ENCODE data around the gene UTS2B.
A peak's percentile ranks its signal among the peaks of the same experiment; 100 is the strongest.

UTS2B gene

GRCh38 chr3:191238321-191238817 is 92.0 kb downstream of the UTS2B start:
- H3K4me3 ChIP-seq (replicated peaks; ENCODE audit: low read depth, low read length) = no peak overlapping the region
- TF ChIP-seq, protein P1, sequence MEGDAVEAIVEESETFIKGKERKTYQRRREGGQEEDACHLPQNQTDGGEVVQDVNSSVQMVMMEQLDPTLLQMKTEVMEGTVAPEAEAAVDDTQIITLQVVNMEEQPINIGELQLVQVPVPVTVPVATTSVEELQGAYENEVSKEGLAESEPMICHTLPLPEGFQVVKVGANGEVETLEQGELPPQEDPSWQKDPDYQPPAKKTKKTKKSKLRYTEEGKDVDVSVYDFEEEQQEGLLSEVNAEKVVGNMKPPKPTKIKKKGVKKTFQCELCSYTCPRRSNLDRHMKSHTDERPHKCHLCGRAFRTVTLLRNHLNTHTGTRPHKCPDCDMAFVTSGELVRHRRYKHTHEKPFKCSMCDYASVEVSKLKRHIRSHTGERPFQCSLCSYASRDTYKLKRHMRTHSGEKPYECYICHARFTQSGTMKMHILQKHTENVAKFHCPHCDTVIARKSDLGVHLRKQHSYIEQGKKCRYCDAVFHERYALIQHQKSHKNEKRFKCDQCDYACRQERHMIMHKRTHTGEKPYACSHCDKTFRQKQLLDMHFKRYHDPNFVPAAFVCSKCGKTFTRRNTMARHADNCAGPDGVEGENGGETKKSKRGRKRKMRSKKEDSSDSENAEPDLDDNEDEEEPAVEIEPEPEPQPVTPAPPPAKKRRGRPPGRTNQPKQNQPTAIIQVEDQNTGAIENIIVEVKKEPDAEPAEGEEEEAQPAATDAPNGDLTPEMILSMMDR (IDR thresholded peaks at IDR 0.05; ENCODE audit: low read depth, low read length, missing control alignments) = no peak
- no peak for DNase-seq (ENCODE audit: extremely low read depth, low read depth)

DNA sequence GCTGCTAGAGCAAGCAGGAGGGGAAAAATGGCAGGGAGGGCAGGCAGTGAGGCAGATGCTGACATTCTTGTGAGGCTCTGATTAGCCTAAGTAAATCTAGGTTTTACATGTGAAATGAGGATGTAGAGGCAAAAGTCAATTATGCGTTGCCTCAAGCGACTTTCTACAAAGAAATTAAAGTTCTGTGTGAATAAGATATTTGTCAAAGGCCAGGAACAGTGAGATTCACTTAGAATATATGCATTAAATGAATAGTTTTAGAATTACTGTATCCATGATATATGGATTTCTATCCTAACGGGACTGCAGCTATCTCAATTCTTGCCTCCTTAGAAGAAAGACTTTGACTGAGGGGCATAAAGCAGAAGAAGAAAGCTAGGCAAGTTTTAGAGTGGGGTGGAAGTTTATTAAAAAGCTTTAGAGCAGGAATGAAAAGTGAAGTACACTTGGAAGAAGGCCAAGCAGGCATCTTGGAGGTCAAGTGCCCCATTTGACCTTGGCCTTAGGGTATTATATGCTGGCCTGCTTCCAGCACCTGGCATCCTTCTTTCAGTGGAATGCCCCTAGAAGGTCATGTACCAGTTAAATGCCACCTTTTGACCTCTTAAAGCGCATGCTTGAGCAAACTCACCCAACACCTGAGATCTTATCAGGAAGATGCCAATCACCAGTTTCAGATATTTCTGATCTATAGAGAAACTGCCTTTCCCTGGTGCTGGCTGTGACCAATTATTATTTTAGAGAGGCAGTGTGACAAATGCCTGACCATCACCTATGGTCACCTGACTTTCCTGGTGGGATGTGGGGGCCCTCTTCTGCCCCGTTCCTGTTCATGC is 93.1 kb downstream of the UTS2B start:
- DNase-seq (ENCODE audit: extremely low read depth, low read depth) = no peak
- no peak overlapping the region for H3K4me3 ChIP-seq (replicated peaks; ENCODE audit: low read depth, low read length)
- TF ChIP-seq, protein P1 (IDR thresholded peaks at IDR 0.05; ENCODE audit: low read depth, low read length, missing control alignments) = no peak

- DNase-seq (ENCODE audit: extremely low read depth, low read depth) = peak; percentile 12
- TF ChIP-seq, protein P1 (IDR thresholded peaks at IDR 0.05; ENCODE audit: low read depth, low read length, missing control alignments) = no peak
- H3K4me3 ChIP-seq (replicated peaks; ENCODE audit: low read depth, low read length) = no peak overlapping the region
Measured at GRCh38 chr3:191236646-191237045, 93.7 kb downstream of the UTS2B start.

GRCh38 chr3:191235331-191236314 is 94.7 kb downstream of the UTS2B start:
- H3K4me3 ChIP-seq (replicated peaks; ENCODE audit: low read depth, low read length) = no peak overlapping the region
- DNase-seq (ENCODE audit: extremely low read depth, low read depth) = peak; percentile 37
- TF ChIP-seq, protein P1 (IDR thresholded peaks at IDR 0.05; ENCODE audit: low read depth, low read length, missing control alignments) = no peak

GRCh38 chr3:191234216-191234615 is 96.1 kb downstream of the UTS2B start:
- TF ChIP-seq, protein P1 (IDR thresholded peaks at IDR 0.05; ENCODE audit: low read depth, low read length, missing control alignments) = no peak
- no peak overlapping the region for H3K4me3 ChIP-seq (replicated peaks; ENCODE audit: low read depth, low read length)
- DNase-seq (ENCODE audit: extremely low read depth, low read depth) = no peak

GRCh38 chr3:191227541-191227940 is 102.8 kb downstream of the UTS2B start:
- H3K4me3 ChIP-seq (replicated peaks; ENCODE audit: low read depth, low read length) = no peak overlapping the region
- TF ChIP-seq, protein P1 (IDR thresholded peaks at IDR 0.05; ENCODE audit: low read depth, low read length, missing control alignments) = no peak
- no peak for DNase-seq (ENCODE audit: extremely low read depth, low read depth)
